ENCODE results near the gene PFKL.

PFKL gene

DNA sequence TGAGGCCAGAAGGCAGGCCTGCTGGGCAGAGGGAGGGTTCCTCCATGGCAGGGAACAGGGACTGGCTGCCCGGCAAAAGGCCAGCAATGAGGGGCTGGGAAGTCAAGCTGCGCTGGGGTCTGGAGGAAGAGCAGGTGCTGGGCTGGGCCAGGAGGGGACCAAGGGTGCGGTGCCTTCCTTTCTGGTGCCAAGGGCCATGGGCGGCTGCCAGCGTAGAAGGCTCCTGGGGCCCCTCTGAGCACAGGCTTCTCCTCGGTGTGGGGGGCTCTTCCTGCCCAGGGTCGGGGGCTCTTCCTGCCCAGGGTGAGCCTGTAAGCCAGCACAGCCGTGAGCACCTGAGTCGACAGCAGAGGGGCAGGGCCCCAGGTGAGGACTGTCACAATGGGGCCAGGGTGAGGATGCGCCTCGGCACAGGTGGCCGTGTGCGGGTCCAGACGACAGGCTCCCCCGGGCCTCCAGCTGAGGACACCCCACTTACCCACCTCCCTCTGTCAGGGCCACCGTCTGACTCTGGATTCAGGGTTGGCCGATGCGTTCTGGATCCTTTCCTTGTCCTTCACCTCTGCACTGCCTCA lies 27.5 kb upstream of the PFKL start:
- H3K27me3 Mint-ChIP-seq (ENCODE audit: low read depth) = peaks cover 3% of the 10 kb centered on the region
- no peak overlapping the region for H3K27ac Mint-ChIP-seq
- H3K36me3 Mint-ChIP-seq (ENCODE audit: low read depth) = no peaks in the 10 kb centered on the region
- TF ChIP-seq, protein P1, sequence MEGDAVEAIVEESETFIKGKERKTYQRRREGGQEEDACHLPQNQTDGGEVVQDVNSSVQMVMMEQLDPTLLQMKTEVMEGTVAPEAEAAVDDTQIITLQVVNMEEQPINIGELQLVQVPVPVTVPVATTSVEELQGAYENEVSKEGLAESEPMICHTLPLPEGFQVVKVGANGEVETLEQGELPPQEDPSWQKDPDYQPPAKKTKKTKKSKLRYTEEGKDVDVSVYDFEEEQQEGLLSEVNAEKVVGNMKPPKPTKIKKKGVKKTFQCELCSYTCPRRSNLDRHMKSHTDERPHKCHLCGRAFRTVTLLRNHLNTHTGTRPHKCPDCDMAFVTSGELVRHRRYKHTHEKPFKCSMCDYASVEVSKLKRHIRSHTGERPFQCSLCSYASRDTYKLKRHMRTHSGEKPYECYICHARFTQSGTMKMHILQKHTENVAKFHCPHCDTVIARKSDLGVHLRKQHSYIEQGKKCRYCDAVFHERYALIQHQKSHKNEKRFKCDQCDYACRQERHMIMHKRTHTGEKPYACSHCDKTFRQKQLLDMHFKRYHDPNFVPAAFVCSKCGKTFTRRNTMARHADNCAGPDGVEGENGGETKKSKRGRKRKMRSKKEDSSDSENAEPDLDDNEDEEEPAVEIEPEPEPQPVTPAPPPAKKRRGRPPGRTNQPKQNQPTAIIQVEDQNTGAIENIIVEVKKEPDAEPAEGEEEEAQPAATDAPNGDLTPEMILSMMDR (IDR thresholded peaks at IDR 0.05; ENCODE audit: unreplicated experiment in 3 of 3) = no peak
- peaks cover 3% of the 10 kb centered on the region for H3K9me3 Mint-ChIP-seq
- H3K4me3 Mint-ChIP-seq = no peak overlapping the region
- no peaks in the 10 kb centered on the region for H3K4me1 Mint-ChIP-seq

DNA sequence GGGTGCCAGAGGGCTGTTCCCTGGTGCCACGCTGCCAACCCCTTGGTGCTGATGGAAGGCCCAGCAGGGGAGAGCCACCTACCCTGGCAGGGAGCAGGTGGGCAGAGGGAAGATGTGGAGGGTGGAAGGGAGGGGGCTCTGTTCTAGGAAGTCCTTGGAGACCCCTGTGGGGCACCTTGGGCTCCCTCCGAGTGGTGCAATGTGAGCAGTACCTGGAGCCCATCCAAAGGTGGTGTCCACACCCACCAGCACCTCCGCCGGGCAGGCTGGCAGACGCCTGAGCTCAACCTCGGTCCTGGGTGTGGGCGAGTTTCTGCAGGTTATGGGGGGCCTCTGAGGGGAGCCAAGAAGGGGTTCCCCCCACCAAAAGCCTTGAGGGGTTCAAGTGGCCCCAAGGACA lies 26.8 kb upstream of the PFKL start:
- Mint-ChIP-seq H3K36me3 (ENCODE audit: low read depth) (no peaks in the 10 kb centered on the region), H3K9me3 (peaks cover 3% of the 10 kb centered on the region), H3K27ac (no peak overlapping the region), H3K4me1 (no peaks in the 10 kb centered on the region), H3K4me3 (no peak overlapping the region), H3K27me3 (ENCODE audit: low read depth) (peaks cover 3% of the 10 kb centered on the region)
- TF ChIP-seq, protein P1 (IDR thresholded peaks at IDR 0.05; ENCODE audit: unreplicated experiment in 3 of 3) = no peak

GRCh38 chr21:44275041-44275440 lies 24.8 kb upstream of the PFKL start:
- H3K4me3 Mint-ChIP-seq = no peak overlapping the region
- H3K27me3 Mint-ChIP-seq (ENCODE audit: low read depth) = peaks cover 4% of the 10 kb centered on the region

GRCh38 chr21:44279354-44280260 lies 20.2 kb upstream of the PFKL start:
- TF ChIP-seq, protein P1 (IDR thresholded peaks at IDR 0.05; ENCODE audit: unreplicated experiment in 3 of 3) = no peak
- peaks cover 24% of the 10 kb centered on the region for H3K4me1 Mint-ChIP-seq
- peaks cover 3% of the 10 kb centered on the region for H3K9me3 Mint-ChIP-seq
- peak overlapping the region in 1 of 3 experiments; percentile 39 for H3K4me3 Mint-ChIP-seq
- peaks cover 30% of the 10 kb centered on the region for H3K27me3 Mint-ChIP-seq (ENCODE audit: low read depth)
- H3K36me3 Mint-ChIP-seq (ENCODE audit: low read depth) = no peaks in the 10 kb centered on the region
- no peak overlapping the region for H3K27ac Mint-ChIP-seq

More at GRCh38 chr21:44275041-44275440, 24.8 kb upstream of the PFKL start:
- Mint-ChIP-seq H3K36me3 (ENCODE audit: low read depth) (no peaks in the 10 kb centered on the region), H3K4me1 (peaks cover 10% of the 10 kb centered on the region), H3K27ac (no peak overlapping the region), H3K9me3 (peaks cover 3% of the 10 kb centered on the region)
- TF ChIP-seq, protein P1 (IDR thresholded peaks at IDR 0.05; ENCODE audit: unreplicated experiment in 3 of 3) = no peak

DNA sequence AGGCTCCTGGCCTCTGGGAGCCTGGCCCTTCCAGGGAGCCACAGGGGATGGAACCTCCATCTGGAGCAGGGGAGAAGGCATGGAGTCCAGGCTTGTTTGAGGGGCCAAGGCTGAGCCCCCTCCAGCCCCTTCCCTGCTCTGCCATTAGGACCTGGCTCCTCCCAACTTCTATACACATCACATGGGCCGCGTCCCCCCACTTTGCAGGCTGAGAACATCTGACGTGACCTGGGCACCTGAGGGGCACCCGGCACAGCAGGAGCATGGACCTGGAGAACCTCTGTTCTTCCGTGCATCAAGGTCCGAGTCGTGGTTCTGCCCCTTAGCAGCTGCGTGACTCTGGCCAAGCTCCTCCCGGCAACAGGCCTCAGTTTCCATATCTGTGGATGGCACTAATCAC lies 18.1 kb upstream of the PFKL start:
- H3K27me3 Mint-ChIP-seq (ENCODE audit: low read depth) = peaks cover 33% of the 10 kb centered on the region
- H3K36me3 Mint-ChIP-seq (ENCODE audit: low read depth) = no peaks in the 10 kb centered on the region
- no peak overlapping the region for H3K27ac Mint-ChIP-seq
- TF ChIP-seq, protein P1 (IDR thresholded peaks at IDR 0.05; ENCODE audit: unreplicated experiment in 3 of 3) = no peak
- no peaks in the 10 kb centered on the region for H3K9me3 Mint-ChIP-seq
- H3K4me1 Mint-ChIP-seq = peaks cover 24% of the 10 kb centered on the region
- no peak overlapping the region for H3K4me3 Mint-ChIP-seq

Data from nephron (organoid).